Amygdala (tissue), 56 donors: ENCODE measurements around the gene EPB41L4A.
"Not testable (repeated sequence)": the region's sequence is repeated elsewhere in the genome, so short reads cannot be mapped to it uniquely, and the experiment has no call there.

Source experiments
- DNase-seq, 56 donors: peaks; one replicate each; lab custom pipeline; 2025; lab: John Stamatoyannopoulos, UW

EPB41L4A gene

GRCh38 chr5:112419164-112419985 lies at the start of gene EPB41L4A:
TSS of gene EPB41L4A (minus strand) at chr5:112419277. CDS start at chr5:112419039, 238 bp downstream.
- DNase-seq = peak in 25 of 56 donors; percentile 8 to 69 (median 40)

DNA sequence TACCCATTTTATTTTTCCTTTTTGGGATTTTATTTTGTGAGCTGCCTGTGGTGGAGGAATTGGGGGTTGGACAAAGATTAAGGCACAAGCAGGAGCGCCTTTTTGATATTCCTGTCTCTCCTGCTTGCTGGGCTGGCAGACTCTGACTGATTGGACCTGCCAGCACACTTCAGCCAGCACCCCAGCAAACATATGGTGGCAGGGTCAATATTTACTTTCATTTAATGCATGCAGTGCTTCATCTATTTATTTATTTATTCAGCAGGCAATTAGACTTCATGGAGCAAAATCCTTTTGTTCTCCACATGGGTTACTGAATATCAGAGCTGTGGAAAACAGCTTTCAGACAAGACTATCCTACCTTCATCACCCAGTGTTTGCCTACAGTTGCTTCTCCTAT lies 48.4 kb upstream of the EPB41L4A start:
- no peak for DNase-seq

DNA sequence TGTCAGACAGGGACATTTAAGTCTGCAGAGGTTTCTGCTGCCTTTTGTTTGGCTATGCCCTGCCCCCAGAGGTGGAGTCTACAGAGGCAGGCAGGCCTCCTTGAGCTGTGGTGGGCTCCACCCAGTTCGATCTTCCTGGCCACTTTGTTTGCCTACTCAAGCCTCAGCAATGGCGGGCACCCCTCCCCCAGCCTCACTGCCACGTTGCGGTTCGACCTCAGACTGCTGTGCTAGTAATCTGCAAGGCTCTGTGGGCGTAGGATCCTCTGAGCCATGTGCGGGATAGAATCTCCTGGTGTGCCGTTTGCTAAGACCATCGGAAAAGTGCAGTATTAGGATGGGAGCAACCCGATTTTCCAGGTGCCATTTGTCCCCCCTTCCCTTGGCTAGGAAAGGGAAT lies 47.2 kb upstream of the EPB41L4A start:
- not testable (repeated sequence) for DNase-seq

DNA sequence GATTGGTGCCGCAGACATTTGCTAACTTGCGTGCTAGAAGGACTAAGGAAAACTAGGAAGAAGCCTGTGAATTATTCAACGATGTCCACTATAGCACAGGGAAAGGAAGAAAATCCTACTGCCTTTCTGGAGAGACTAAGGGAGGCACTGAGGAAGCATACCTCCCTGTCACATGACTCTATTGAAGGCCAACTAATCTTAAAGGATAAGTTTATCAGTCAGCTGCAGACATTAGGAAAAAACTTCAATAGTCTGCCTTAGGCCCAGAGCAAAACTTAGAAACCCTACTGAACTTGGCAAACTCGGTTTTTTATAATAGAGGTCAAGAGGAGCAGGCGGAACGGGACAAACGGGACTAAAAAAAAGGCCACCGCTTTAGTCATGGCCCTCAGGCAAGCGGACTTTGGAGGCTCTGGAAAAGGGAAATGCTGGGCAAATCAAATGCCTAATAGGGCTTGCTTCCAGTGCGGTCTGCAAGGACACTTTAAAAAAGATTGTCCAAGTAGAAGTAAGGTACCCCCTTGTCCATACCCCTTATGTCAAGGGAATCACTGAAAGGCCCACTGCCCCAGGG lies 28.2 kb upstream of the EPB41L4A start:
- DNase-seq = not testable (repeated sequence)

GRCh38 chr5:112445626-112446350 lies 26.7 kb upstream of the EPB41L4A start:
- DNase-seq = no peak

GRCh38 chr5:112443932-112444331 lies 24.9 kb upstream of the EPB41L4A start:
- not testable (repeated sequence) for DNase-seq

GRCh38 chr5:112440031-112440430 lies 21.0 kb upstream of the EPB41L4A start:
- DNase-seq = no peak

- DNase-seq = no peak
Measured at GRCh38 chr5:112436144-112436543, 17.1 kb upstream of the EPB41L4A start.

- DNase-seq = no peak
Measured at GRCh38 chr5:112434641-112435040, 15.6 kb upstream of the EPB41L4A start.

- not testable (repeated sequence) for DNase-seq
Measured at GRCh38 chr5:112426202-112426601, 7.1 kb upstream of the EPB41L4A start.

- peak in 55 of 56 donors; percentile 10 to 85 (median 62) for DNase-seq
Measured at GRCh38 chr5:112419986-112420864, 1.1 kb upstream of the EPB41L4A start.

GRCh38 chr5:112418659-112419163 lies 366 bp downstream of the EPB41L4A start:
- peak in 5 of 56 donors; percentile 19 to 44 (median 24) for DNase-seq

GRCh38 chr5:112417931-112418658 lies 982 bp downstream of the EPB41L4A start:
- DNase-seq = peak in 12 of 56 donors; percentile 1 to 38 (median 7)

GRCh38 chr5:112415552-112415951 lies 3.5 kb downstream of the EPB41L4A start:
- no peak for DNase-seq

DNA sequence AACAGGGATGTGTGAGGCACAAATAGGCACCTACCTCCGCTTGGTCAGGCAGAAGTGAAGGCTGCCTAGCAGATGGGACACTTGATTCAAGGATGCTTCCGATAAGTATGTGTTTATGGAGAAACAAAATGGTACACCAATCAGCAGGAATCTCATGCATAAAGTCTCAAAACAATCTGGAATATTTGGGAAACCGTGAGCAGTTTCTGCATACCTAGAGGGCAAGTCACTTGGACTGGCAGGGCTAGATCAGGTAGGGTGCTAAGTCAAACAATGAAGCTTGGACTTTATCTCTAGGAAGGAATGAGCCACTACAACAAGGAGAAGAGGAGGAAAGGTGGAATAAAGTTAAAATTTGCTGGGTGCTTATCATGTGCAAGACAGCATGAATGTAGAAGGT lies 5.5 kb downstream of the EPB41L4A start:
- DNase-seq = no peak

DNA sequence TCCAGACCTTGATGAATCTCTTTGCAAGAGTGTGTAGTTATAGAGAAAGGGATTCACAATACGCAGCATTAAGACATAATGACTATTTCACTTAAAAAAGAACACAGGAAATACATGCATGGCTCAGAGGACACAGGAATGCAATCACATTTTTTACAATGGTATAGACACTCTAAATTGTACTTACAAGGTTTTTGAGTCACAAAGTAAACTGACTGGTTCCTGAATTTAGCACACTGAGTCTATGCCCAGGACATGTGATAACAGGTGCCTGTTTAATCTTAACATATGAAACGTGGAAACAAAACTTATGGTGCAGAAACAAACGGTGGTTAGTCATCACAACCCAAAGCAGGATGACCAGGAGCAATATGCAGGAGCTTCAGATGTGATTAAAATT lies 6.7 kb downstream of the EPB41L4A start:
- DNase-seq = no peak

DNA sequence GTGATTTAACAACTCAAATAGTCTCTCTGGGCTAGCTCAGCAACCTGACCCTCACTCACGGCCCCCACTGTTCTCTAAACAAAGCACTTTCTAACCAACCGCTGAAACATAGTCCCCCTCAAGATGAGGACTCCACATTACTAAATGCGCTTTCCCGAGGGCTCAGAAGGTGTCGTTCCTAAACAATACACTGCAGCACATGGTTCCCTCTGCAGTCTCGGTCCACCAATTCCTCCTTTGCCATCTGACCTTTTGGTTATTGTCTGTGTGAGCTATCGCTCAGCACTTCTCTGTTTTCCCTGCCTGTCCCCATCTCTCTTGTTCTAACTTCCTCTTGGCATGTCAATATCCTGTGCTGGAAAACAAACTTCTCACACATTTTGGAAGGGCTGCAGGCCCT lies 7.2 kb downstream of the EPB41L4A start:
- DNase-seq = no peak

GRCh38 chr5:112407666-112408065 lies 11.4 kb downstream of the EPB41L4A start:
- DNase-seq = no peak

- DNase-seq = no peak
Measured at GRCh38 chr5:112407240-112407639, 11.8 kb downstream of the EPB41L4A start.
